Ishikawa (cell line): Measurements from ENCODE around the gene CSPG4.
A peak's percentile ranks its signal among the peaks of the same experiment; 100 is the strongest.

Source experiments
- MAX ChIP-seq: IDR thresholded peaks from 2 replicates; pipeline ENCODE4 v1.6.1; 2012
- RAD21 ChIP-seq: IDR thresholded peaks from 2 replicates; pipeline ENCODE4 v1.6.1; 2012; ENCODE audit warnings: low read depth
- REST ChIP-seq: IDR thresholded peaks from 2 replicates; pipeline ENCODE4 v1.6.1; 2012; ENCODE audit warnings: low read depth, mild to moderate bottlenecking

GRCh38 chr15:75639709-75640482 lies 72.8 kb downstream of the CSPG4 start, which contains the start of gene IMP3:
- TF ChIP-seq MAX, result peak; percentile 95
- TF ChIP-seq REST, result 0 out of 2 replicates have a peak, but pooled peaks have one; percentile 32
- no peak for TF ChIP-seq RAD21
